OCI-LY7 (cell line): Measurements from ENCODE around the gene PPM1N. TPM values are rescaled to one million over a fixed set of nuclear protein-coding genes. Genes with fewer than 3 reads are reported as not detected.

Source experiments
- BruUV-seq: library from RNA; stranded (reverse); fragments of 400-500 nt; replicated peaks from 2 replicates; lab custom pipeline; 2021; lab: Mats Ljungman, UMichigan
- CTCF ChIA-PET: fragments of 300-600 bp; sonication (Branson Sonifier 250); formaldehyde crosslinking; loops from one replicate; lab custom pipeline; 2022; ENCODE audit warnings: antibody characterized with exemption; ENCODE audit not compliant: unreplicated experiment; lab: Charles Lee
- POLR2A ChIA-PET: fragments of 300-600 bp; sonication (Branson Sonifier 250); formaldehyde crosslinking; loops from one replicate; lab custom pipeline; 2022; ENCODE audit warnings: antibody characterized with exemption; lab: Charles Lee
- DNase-seq: peaks from one replicate; pipeline ENCODE4 v3.0.0-alpha.2; 2015; ENCODE audit warnings: low spot score
- H2AFZ ChIP-seq: fragments of 200-600 bp; sonication (generic), shearing (Covaris generic); 2 replicates; pipeline ENCODE4 v1.6.1; 2014; ENCODE audit warnings: mild to moderate bottlenecking, antibody characterized with exemption, low read length, moderate library complexity
- H3K27ac ChIP-seq: fragments of 200-600 bp; sonication (generic); 2 replicates; pipeline ENCODE4 v1.5.1; 2014; ENCODE audit warnings: mixed run types, low read depth, mild to moderate bottlenecking, moderate library complexity, low read length, inconsistent platforms; ENCODE audit not compliant: poor library complexity, severe bottlenecking
- H3K36me3 ChIP-seq: fragments of 200-600 bp; sonication (generic); 2 replicates; pipeline ENCODE4 v1.6.1; 2014; ENCODE audit warnings: mild to moderate bottlenecking, antibody characterized with exemption, low read length, moderate library complexity, mixed read lengths; ENCODE audit not compliant: insufficient read depth
- H3K4me1 ChIP-seq: fragments of 200-600 bp; sonication (generic); 2 replicates; pipeline ENCODE4 v1.5.1; 2014; ENCODE audit warnings: mild to moderate bottlenecking, low read length; ENCODE audit not compliant: insufficient read depth, poor library complexity, severe bottlenecking
- H3K4me2 ChIP-seq: fragments of 200-600 bp; sonication (generic); 2 replicates; pipeline ENCODE4 v1.6.1; 2014; ENCODE audit warnings: mild to moderate bottlenecking, low read length
- H3K4me3 ChIP-seq: fragments of 200-600 bp; sonication (generic); 2 replicates; pipeline ENCODE4 v1.5.1; 2014; ENCODE audit warnings: mild to moderate bottlenecking, low read depth, low read length; ENCODE audit not compliant: poor library complexity, severe bottlenecking
- H3K79me2 ChIP-seq: fragments of 200-600 bp; sonication (generic); 2 replicates; pipeline ENCODE4 v1.6.1; 2016; ENCODE audit warnings: low read depth, mild to moderate bottlenecking, low read length, moderate library complexity, mixed read lengths; ENCODE audit not compliant: insufficient read depth
- H3K9me2 ChIP-seq: fragments of 200-600 bp; sonication (generic); 2 replicates; pipeline ENCODE4 v1.6.1; 2016; ENCODE audit warnings: mild to moderate bottlenecking, low read length, mixed read lengths; ENCODE audit not compliant: insufficient read depth
- H3K9me3 ChIP-seq: fragments of 200-600 bp; sonication (generic); 2 replicates; pipeline ENCODE4 v1.6.1; 2014; ENCODE audit warnings: mild to moderate bottlenecking, mixed run types, low read length, mixed read lengths
- H4K20me1 ChIP-seq: fragments of 200-600 bp; sonication (generic); 2 replicates; pipeline ENCODE4 v1.6.1; 2014; ENCODE audit warnings: mild to moderate bottlenecking, antibody characterized with exemption, low read length, moderate library complexity, mixed read lengths; ENCODE audit not compliant: insufficient read depth
- CTCF ChIP-seq: fragments of 200-600 bp; sonication (generic); conservative IDR thresholded peaks from 2 replicates; pipeline ENCODE4 v1.5.1; 2014; ENCODE audit warnings: mild to moderate bottlenecking, antibody characterized with exemption, low read length, moderate library complexity, mixed read lengths
- EZH2phosphoT487 ChIP-seq: fragments of 200-600 bp; sonication (generic); IDR thresholded peaks from 2 replicates; pipeline ENCODE4 v1.6.1; 2018; ENCODE audit warnings: low read depth, borderline replicate concordance, mild to moderate bottlenecking, mixed run types, antibody characterized with exemption, low read length, moderate library complexity, mixed read lengths
- intact Hi-C: fragments of 100-400 bp; cut with micrococcal nuclease; formaldehyde crosslinking; loops from one replicate; pipeline ENCODE4 v1.10.0; 2022; ENCODE audit not compliant: unreplicated experiment
- total RNA-seq, 2 experiments: library from RNA; depleted of rRNA in 1 of 2; stranded (reverse); fragments of >200 nt in 1 of 2; shearing (Covaris generic) in 1 of 2; gene quantifications; 2 replicates each; pipeline ENCODE4 v1.2.3, GENCODE V29; 2014 to 2022

Gene PPM1N
- total RNA-seq, 2 experiments from 2014 or later, result 1.6 to 2.8 TPM

- H3K4me1 ChIP-seq, result peaks cover 29% of the 10 kb centered on the region
- H3K27ac ChIP-seq, result no peak overlapping the region
- ChIA-PET POLR2A (no interaction called here), CTCF (no interaction called here)
- BruUV-seq, result no TSS peak
- H3K9me2 ChIP-seq, result no peaks in the 10 kb centered on the region
- H3K4me2 ChIP-seq, result peak overlapping the region; percentile 37
- no peak for TF ChIP-seq CTCF
- no peak for TF ChIP-seq EZH2phosphoT487
- no peak overlapping the region; the same call in 1 of the 2 replicates for H2AFZ ChIP-seq
- H3K4me3 ChIP-seq, result no peak overlapping the region
- DNase-seq, result peak; percentile 58
- no peaks in the 10 kb centered on the region for H3K36me3 ChIP-seq
- H4K20me1 ChIP-seq, result no peaks in the 10 kb centered on the region
- H3K9me3 ChIP-seq, result no peaks in the 10 kb centered on the region
- H3K79me2 ChIP-seq, result no peaks in the 10 kb centered on the region
- intact Hi-C loops, result no loop called here
Measured at GRCh38 chr19:45460807-45461347, 37.4 kb upstream of the PPM1N start.

- POLR2A ChIA-PET, result no interaction called here
- intact Hi-C loops, result no loop called here
- no peak for DNase-seq
Measured at GRCh38 chr19:45462174-45462573, 36.1 kb upstream of the PPM1N start.

GRCh38 chr19:45463241-45463640 lies 35.0 kb upstream of the PPM1N start:
- DNase-seq, result no peak
- ChIA-PET POLR2A (no interaction called here), CTCF (no interaction called here)
- Histone ChIP-seq H3K36me3 (no peaks in the 10 kb centered on the region), H2AFZ (no peak overlapping the region), H3K79me2 (no peaks in the 10 kb centered on the region; the same call in 1 of the 2 replicates), H3K4me1 (peaks cover 29% of the 10 kb centered on the region), H3K27ac (no peak overlapping the region), H3K9me3 (no peaks in the 10 kb centered on the region), H3K9me2 (no peaks in the 10 kb centered on the region), H3K4me2 (no peak overlapping the region), H3K4me3 (no peak overlapping the region), H4K20me1 (0 out of 2 replicates have a peak, but pooled peaks cover 3% of the 10 kb centered on the region)
- intact Hi-C loops, result no loop called here
- TF ChIP-seq EZH2phosphoT487 (no peak), CTCF (no peak)
- BruUV-seq, result no TSS peak

More at GRCh38 chr19:45462174-45462573, 36.1 kb upstream of the PPM1N start:
- H3K36me3 ChIP-seq, result no peaks in the 10 kb centered on the region
- H3K4me2 ChIP-seq, result no peak overlapping the region
- no peaks in the 10 kb centered on the region for H4K20me1 ChIP-seq
- H3K79me2 ChIP-seq, result no peaks in the 10 kb centered on the region
- no peak for TF ChIP-seq EZH2phosphoT487
- no peak overlapping the region for H3K27ac ChIP-seq
- no peak overlapping the region for H3K4me3 ChIP-seq
- no peaks in the 10 kb centered on the region for H3K9me3 ChIP-seq
- H2AFZ ChIP-seq, result no peak overlapping the region
- no TSS peak for BruUV-seq
- peaks cover 28% of the 10 kb centered on the region for H3K4me1 ChIP-seq
- no peaks in the 10 kb centered on the region for H3K9me2 ChIP-seq
- CTCF ChIA-PET, result no interaction called here
